ENCODE data around the gene CCL1. TPM values are rescaled to one million over a fixed set of nuclear protein-coding genes. Genes with fewer than 3 reads are reported as not detected.

CCL1 gene
- total RNA-seq, 1 experiment from 2014 or later, result not detected

DNA sequence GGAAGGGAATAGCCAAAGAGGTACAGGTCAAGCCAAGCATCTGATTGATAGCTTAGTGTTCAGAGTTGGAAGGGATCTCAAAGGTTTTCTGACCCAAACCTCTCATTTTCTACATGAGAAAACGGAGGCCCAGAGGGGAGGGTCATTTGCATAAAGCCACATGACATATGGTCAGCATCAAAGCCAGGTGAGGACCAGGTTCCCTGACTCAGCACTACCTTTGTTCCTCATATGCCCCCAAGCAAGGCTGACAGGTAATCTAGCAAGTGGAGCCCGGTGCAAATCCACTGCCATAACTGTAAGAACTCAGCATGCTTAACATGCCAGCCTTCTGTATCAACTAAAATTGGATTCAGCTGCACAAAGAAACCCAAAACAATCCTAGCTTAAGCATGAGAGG is 28.2 kb upstream of the CCL1 start:
- Histone ChIP-seq H2BK5ac (ENCODE audit: insufficient read length, low read length) (no peak overlapping the region), H3K27ac (ENCODE audit: insufficient read length, low read depth, low read length) (no peak overlapping the region), H2AFZ (ENCODE audit: low read length) (no peak overlapping the region), H3K18ac (ENCODE audit: insufficient read length, low read depth, low read length) (no peak overlapping the region), H3K23me2 (ENCODE audit: insufficient read length, low read depth, low read length, poor library complexity, severe bottlenecking) (no peaks in the 10 kb centered on the region), H3K56ac (ENCODE audit: insufficient read length, low read depth, low read length) (no peak overlapping the region), H3K9ac (ENCODE audit: extremely low read depth, insufficient read length, low read length) (no peak overlapping the region), H3K14ac (ENCODE audit: insufficient read depth, low read length) (no peak overlapping the region), H3K79me1 (ENCODE audit: insufficient read depth, low read depth, low read length, poor library complexity, severe bottlenecking) (no peaks in the 10 kb centered on the region), H4K20me1 (ENCODE audit: control insufficient read depth, insufficient read depth, insufficient read length) (no peaks in the 10 kb centered on the region), H2AK5ac (ENCODE audit: insufficient read length, low read length) (no peak overlapping the region), H2BK12ac (ENCODE audit: insufficient read length, low read depth, low read length) (no peak overlapping the region), H3K4ac (ENCODE audit: low read depth, low read length) (no peak overlapping the region), H3K4me2 (ENCODE audit: insufficient read depth, insufficient read length, low read length) (no peak overlapping the region), H3K79me2 (ENCODE audit: insufficient read depth, low read length) (no peaks in the 10 kb centered on the region), H3K27me3 (ENCODE audit: insufficient read depth, low read length) (no peaks in the 10 kb centered on the region), H4K5ac (ENCODE audit: insufficient read length, low read depth, low read length) (no peak overlapping the region), H3K4me1 (ENCODE audit: insufficient read depth, low read length) (no peaks in the 10 kb centered on the region), H2BK20ac (ENCODE audit: low read depth, low read length, poor library complexity, severe bottlenecking) (no peak overlapping the region), H3K23ac (ENCODE audit: insufficient read length, low read depth, low read length) (no peak overlapping the region), H2BK15ac (ENCODE audit: low read depth, low read length) (no peak overlapping the region), H2BK120ac (ENCODE audit: low read depth, low read length, poor library complexity, severe bottlenecking) (no peak overlapping the region), H4K8ac (replicated peaks; ENCODE audit: insufficient read length, low read depth, low read length) (no peak overlapping the region), H4K91ac (ENCODE audit: insufficient read length, low read depth, low read length) (no peak overlapping the region), H3K9me3 (ENCODE audit: control insufficient read depth, low read depth, low read length) (no peaks in the 10 kb centered on the region), H3T11ph (ENCODE audit: low read length) (no peak overlapping the region)
- Mint-ChIP-seq H3K27me3 (ENCODE audit: low read depth) (peaks cover 16% of the 10 kb centered on the region), H3K36me3 (ENCODE audit: insufficient read depth in 1 of 3, low read depth in 3 of 3) (no peaks in the 10 kb centered on the region), H3K4me1 (peaks cover 9 to 10% of the 10 kb centered on the region in 2 experiments), H3K9me3 (no peaks in the 10 kb centered on the region), H3K4me3 (no peak overlapping the region), H3K27ac (no peak overlapping the region)
- DNase-seq, result peak; percentile 29
- TF ChIP-seq, protein P1, sequence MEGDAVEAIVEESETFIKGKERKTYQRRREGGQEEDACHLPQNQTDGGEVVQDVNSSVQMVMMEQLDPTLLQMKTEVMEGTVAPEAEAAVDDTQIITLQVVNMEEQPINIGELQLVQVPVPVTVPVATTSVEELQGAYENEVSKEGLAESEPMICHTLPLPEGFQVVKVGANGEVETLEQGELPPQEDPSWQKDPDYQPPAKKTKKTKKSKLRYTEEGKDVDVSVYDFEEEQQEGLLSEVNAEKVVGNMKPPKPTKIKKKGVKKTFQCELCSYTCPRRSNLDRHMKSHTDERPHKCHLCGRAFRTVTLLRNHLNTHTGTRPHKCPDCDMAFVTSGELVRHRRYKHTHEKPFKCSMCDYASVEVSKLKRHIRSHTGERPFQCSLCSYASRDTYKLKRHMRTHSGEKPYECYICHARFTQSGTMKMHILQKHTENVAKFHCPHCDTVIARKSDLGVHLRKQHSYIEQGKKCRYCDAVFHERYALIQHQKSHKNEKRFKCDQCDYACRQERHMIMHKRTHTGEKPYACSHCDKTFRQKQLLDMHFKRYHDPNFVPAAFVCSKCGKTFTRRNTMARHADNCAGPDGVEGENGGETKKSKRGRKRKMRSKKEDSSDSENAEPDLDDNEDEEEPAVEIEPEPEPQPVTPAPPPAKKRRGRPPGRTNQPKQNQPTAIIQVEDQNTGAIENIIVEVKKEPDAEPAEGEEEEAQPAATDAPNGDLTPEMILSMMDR (conservative IDR thresholded peaks at IDR 0.05), result no peak
- WGBS (ENCODE audit: extremely low coverage, insufficient read length, low lambda C conversion rate), result no CpG with 5 or more reads among the region's 2 CpGs

All from H9 (cell line).